ENCODE results near the gene PTRHD1.

- no peak for TF ChIP-seq EZH2 (IDR thresholded peaks at IDR 0.05; ENCODE audit: low read length, missing control alignments)
- no peak for TF ChIP-seq CTCF (conservative IDR thresholded peaks at IDR 0.05 in 1 of 2, IDR thresholded peaks at IDR 0.05 in 1 of 2; ENCODE audit: low read depth in 1 of 2, low read length in 2 of 2)
Measured at GRCh38 chr2:24756789-24757188, 36.4 kb downstream of the PTRHD1 start.
